Posterior cingulate gyrus (tissue), 11 donors: Measurements from ENCODE around the gene RNF26.

Source experiments
- DNase-seq, 10 donors: peaks; one replicate each; pipeline versions ENCODE4 v3.0.0 to v3.0.0-alpha.2; 2020 to 2021; ENCODE audit warnings: mixed read lengths in 3 of 10
- intact Hi-C: fragments of 100-400 bp; cut with DNase I; formaldehyde crosslinking; loops from one replicate; pipeline ENCODE4 v1.15.1; 2023

The RNF26 gene

GRCh38 chr11:119367661-119368120 is 33.4 kb downstream of the RNF26 start:
- intact Hi-C loops: no loop called here
- DNase-seq: peak in 3 of 10 donors; percentile 70 to 85 (median 84)

DNA sequence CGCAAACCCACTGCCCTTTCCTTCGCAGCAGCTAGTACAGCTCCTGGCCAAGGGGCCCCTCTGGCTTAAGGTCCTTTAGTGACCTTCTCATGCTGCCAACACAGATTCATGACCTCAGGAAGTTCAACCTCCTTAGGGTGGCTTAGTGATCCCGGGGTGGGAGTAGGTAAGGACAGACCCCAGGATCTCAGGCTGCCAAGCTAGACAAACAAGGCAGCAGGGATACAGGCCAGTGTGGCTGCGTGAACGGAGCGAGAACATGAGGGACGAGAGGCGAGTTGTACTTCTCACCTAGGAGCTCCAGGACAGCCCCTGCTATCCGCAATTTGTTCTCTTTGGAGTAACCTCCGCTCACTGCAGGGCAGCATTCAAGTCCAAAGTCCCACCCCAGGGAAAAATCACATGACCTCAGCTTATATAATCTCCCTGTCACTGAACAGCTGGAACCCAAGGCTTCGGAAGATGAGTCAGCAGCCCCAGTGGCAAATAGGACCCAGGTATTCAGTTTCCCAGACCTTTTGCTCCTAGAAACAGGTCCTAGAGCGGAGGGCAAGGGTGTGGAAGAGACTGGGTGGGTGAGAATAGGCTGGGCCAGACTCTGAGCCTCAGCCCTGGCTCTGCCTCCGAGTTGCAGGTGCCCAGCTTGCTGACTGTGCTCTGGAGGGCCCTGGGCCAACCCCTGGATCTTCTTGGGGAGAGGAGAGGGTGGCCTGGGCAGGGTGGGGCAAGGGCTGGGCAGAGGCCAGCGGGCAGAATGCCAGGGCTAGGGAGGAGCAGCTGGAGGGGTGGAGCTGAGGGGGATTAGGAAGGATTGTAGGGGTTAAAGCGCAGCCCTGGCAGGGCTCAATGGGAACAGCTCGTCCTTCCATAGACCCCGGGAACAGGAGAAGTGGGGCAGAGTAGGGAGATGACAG is 34.1 kb downstream of the RNF26 start:
- intact Hi-C loops: no loop called here
- DNase-seq: peak in 3 of 10 donors; percentile 71 to 89 (median 81)

GRCh38 chr11:119369132-119369925 is 35.0 kb downstream of the RNF26 start:
- intact Hi-C loops: no loop called here
- peak in 1 of 10 donors; percentile 47 for DNase-seq

DNA sequence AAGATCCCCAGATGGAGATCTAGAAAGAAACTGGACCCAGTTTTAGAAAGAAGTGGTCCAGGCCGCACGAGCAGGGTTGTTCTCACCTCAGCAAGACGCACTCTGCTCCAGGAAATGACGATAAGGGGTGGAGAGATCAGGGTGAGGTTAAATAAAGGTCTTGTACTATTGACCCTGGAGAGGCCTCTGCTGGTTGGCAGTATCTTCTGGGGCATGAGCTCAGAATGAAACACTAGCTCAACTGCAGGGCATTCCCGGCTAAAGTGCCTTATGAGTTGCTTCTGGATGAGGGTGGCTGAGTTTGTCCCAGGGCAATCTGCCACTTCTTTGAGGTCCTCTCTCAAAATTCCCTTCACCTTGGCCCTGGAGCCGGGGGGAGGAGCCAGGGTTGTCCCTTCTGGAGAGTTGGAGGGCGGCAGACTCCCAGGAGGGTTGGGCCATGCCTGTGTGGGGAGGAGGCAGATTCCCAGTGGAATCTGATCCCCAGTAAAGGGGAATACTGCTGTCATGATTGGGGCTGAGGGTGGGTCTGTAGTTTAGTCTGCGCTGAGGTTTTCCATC is 36.2 kb downstream of the RNF26 start:
- intact Hi-C loops: loop anchor here (1.0 to 5.0 kb wide), 2 partner anchors 14 to 33 kb away; no protein-coding TSS in a partner anchor
- peak in 1 of 10 donors; percentile 64 for DNase-seq

- intact Hi-C loops: loop anchor here (1.0 to 5.0 kb wide), 2 partner anchors 15 to 34 kb away; no protein-coding TSS in a partner anchor
- DNase-seq: peak in 1 of 10 donors; percentile 70
Observed at GRCh38 chr11:119371067-119371601, 36.8 kb downstream of the RNF26 start.

DNA sequence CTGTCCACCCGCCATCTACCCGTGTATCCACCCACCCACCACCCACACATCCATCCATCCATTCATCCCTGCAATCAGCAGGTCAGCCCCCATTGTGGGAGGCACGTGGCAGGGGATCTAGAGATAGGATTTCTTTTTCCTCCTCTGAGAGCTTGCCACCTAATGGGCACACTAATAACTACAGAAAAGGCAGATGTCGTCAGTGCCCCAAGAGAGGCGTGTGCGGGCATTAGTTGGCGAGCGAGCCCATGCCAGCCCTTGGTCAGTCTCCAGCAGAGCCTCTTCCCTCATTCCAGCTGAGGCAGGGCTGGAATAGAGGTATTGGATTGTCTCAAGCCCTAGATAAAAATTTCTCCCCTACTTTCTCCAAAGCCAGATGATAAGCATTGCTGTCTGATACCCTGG is 37.5 kb downstream of the RNF26 start:
- DNase-seq: peak in 5 of 10 donors; percentile 45 to 91 (median 61)
- intact Hi-C loops: loop anchor here (1.0 to 5.0 kb wide), 2 partner anchors 15 to 34 kb away; no protein-coding TSS in a partner anchor

DNA sequence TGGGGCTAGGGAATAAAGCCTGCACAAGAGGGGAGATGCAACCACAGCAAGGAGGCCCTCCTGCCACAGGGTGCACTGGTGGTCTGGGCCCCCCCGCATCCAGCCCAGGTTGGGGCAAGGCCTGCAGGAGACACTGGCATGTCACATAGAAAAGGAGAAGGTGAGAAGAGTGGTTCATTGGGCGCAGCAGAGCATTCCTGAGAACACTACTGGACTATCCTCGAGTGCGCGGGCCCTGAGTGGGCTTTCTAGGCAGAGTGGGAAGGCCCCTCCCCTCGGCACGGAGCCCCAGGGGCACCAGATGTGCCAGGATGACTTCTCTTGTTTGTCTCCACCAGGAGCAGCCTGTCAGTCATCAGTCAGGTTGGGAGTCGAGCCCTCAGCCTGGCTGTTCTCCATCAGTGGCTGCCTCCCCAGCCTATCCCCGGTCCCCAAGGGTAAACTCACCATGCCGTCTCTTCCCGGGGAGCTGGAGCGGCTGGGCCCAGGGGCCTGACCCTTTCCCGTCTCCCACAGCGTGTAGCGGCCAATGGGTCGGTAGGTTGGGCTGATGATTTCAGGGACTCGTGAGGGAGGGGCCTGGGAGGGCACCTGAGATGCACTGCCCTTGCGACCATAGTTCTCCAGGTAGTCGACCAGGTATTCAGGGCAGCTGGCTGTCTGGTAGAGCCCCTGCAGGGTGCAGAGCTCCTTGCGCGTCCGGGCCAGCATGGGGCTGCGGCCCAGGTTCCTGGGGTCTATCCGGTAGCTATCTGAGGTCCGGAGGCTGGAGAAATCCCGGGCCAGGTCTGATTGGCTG is 38.1 kb downstream of the RNF26 start:
- DNase-seq: peak in 1 of 10 donors; percentile 77

GRCh38 chr11:119373059-119373920 is 39.0 kb downstream of the RNF26 start:
- intact Hi-C loops: loop anchor here (5.0 kb wide), 1 partner anchor 36 kb away; no protein-coding TSS in a partner anchor
- no peak for DNase-seq

More for the DNA sequence above, 38.1 kb downstream of the RNF26 start:
- intact Hi-C loops: loop anchor here (5.0 kb wide), 1 partner anchor 35 kb away; no protein-coding TSS in a partner anchor

DNA sequence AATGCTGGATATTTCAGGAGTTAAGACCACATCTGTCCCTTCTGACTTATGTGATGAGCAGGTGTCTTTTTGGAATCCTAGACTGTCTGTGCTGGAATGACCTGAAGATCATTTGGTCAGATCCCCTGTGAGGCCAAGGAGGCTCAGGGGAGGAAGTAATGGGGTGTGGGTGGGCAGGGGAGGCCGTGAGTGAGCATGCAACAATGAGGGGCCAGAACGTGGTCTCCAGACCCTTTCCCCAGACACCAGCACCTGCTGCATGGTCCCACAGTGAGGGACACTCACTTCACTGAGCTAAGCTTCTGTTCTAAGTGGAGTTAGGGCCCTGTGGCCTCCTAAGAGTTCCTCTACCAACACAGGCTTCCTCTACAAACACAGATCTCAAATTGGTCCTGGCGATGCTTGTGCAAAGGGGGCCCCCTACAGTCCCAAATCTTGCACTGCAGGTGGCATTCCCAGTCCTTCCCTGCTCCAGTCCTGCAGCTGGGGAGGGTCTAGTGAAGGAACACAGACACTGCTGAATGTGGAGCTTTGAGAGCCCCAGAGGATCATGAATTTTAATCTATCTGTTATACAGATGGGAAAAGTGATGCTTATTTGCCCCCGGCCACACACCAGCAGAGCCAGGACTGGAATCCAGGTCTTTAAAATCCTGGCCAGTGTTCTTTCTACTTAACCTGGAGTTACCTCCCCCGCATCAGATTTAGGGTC is 39.7 kb downstream of the RNF26 start:
- intact Hi-C loops: loop anchor here (5.0 kb wide), 1 partner anchor 37 kb away; no protein-coding TSS in a partner anchor
- DNase-seq: peak in 9 of 10 donors; percentile 83 to 98 (median 90)

- peak in 6 of 10 donors; percentile 56 to 94 (median 66) for DNase-seq
Observed at GRCh38 chr11:119374632-119375336, 40.5 kb downstream of the RNF26 start.

GRCh38 chr11:119375337-119376196 is 41.2 kb downstream of the RNF26 start:
- intact Hi-C loops: no loop called here
- peak in 8 of 10 donors; percentile 68 to 96 (median 81) for DNase-seq

More at GRCh38 chr11:119374632-119375336, 40.5 kb downstream of the RNF26 start:
- intact Hi-C loops: loop anchor here (5.0 kb wide), 1 partner anchor 37 kb away; no protein-coding TSS in a partner anchor

DNA sequence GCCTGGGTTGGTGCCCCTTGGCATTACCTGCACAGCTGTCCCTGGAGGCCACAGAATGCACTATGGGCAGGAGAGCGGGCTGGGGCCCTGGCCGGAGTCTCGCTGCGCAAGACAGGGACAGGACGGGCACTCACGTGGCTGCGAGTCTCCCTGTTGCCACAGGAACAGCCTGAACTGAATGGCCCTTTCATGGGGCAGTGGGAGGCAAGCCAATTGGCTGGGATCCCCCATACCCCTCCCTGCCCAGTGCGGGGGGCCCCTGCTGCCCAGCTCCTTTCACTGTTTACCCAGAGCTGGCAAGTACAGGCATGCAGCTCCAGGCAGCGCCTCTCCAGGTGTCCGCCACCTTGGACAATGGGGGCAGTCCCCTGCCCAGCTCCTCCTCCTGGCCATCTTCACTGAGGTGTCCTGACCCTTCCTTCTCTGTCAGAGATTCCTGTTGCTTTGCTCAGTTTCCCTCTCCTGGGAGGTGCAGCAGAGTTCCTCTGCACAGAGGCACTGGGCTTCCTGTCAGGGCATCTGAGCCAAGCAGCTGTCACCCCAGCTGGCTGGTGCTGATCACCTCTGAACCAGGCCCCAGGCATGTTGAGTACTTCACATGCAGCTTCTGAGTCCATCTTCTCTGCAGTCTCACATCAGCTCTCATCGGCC is 42.0 kb downstream of the RNF26 start:
- intact Hi-C loops: no loop called here
- peak; percentile 86 to 99 (median 94) for DNase-seq

GRCh38 chr11:119377112-119377901 is 43.0 kb downstream of the RNF26 start:
- intact Hi-C loops: no loop called here
- DNase-seq: no peak

DNA sequence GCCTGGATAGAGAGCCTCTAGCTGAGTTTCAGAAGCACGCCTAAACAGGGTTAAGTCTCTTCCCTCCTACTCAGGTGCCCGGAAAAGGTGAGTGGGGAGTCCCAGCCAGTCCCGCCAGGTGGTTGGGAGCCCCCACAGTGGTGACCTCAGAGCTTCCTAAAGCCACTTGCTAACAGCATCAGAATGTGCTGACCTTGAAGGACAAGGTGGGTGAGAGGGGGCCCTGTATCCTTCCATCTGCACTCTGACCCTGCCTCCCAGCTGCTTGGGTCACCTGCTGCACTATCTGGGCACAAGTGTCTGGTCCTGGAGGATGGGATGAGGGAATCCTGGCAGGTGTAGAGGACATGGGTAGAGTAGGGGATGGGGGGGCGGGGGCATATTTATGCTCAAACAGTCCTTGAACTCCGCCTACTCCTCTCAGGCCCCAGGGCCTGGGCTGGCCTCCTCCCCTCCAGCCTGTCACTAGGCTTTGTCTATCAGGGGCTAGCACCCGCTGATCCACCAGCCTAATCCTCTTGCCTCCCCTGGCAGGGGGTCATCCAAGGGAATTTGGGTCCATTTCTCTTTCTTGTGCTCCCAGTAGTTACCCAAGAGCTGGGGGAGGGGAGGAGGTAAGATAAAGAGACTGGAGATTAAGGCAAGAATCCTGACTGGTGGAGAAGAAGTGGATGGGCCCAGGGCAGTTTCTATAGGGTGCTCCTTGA is 43.8 kb downstream of the RNF26 start:
- intact Hi-C loops: no loop called here
- no peak for DNase-seq
